GM19099 (cell line): ENCODE measurements around the gene BIRC5.

Experiments
- POLR2A ChIP-seq: IDR thresholded peaks from 3 replicates; pipeline ENCODE4 v1.6.1; 2011; ENCODE audit warnings: low read depth; ENCODE audit not compliant: insufficient read length; ENCODE audit errors: extremely low read depth

Gene BIRC5

DNA sequence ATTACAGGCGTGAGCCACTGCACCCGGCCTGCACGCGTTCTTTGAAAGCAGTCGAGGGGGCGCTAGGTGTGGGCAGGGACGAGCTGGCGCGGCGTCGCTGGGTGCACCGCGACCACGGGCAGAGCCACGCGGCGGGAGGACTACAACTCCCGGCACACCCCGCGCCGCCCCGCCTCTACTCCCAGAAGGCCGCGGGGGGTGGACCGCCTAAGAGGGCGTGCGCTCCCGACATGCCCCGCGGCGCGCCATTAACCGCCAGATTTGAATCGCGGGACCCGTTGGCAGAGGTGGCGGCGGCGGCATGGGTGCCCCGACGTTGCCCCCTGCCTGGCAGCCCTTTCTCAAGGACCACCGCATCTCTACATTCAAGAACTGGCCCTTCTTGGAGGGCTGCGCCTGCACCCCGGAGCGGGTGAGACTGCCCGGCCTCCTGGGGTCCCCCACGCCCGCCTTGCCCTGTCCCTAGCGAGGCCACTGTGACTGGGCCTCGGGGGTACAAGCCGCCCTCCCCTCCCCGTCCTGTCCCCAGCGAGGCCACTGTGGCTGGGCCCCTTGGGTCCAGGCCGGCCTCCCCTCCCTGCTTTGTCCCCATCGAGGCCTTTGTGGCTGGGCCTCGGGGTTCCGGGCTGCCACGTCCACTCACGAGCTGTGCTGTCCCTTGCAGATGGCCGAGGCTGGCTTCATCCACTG is at the start of gene BIRC5:
Gene BIRC5 (plus strand): TSS at position 238 of the 690 bp plus-strand sequence. CDS start 64 bp downstream, at position 302.
- peak; percentile 64 for TF ChIP-seq POLR2A

DNA sequence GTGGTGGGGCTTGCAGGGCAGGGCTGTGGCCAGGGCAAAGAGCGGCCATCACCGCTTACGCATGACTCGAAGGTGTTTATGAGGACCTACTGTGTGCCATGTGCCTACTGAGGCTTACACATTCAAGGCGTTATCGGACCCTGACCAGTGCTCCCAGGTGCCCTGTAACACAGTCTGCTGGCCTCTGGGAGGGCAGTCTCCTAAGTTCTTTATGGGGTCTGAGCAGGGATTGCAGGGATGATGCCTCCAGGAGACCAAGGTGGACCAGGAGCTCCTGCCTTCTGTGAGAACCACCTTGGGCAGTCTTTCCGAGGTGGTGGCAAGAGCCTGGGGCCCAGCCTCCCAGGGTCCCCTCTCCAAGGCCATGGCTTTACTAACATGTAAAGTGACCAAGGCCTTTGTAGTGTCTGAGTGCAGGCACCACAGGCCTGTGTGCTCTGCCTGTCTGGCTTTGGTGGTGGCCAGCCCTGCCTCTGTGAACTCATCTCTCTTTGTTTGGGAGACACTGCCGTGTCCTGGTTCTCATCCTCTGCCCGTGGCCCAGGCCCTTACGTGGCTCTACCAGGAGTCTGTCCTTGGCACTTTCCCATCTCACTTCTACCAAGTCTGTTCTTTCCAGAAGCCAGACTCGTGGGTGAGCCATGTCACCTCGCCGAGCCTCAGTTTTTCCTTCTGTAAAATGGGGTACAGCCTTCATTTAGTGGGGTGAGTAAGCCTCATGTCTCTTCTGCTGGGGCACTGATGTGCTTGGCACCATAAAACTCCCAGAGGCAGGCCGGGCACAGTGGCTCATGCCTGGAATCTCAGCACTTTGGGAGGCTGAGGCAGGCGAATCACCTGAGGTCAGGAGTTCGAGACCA is 49.1 kb upstream of the BIRC5 start:
- TF ChIP-seq POLR2A = no peak

DNA sequence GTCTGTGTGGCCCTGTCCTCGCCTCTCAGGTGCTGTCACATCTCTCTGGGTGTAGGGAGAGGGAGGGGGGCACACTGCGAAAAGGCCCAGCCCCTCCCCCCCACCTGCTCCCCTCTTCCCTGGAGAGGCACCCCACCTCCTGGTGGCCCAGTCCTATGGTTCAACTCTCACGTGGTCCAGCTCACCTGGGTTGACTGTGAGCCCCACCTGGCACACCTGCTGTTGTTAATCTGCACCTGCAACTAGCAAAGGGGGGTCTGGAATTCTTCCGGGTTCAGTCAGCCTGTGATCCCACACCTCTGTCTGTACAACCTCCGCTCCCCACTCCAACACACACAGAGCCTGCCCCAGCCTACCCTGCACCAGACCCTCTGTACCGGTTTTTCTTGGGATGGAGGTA is 47.6 kb upstream of the BIRC5 start:
- TF ChIP-seq POLR2A = no peak

DNA sequence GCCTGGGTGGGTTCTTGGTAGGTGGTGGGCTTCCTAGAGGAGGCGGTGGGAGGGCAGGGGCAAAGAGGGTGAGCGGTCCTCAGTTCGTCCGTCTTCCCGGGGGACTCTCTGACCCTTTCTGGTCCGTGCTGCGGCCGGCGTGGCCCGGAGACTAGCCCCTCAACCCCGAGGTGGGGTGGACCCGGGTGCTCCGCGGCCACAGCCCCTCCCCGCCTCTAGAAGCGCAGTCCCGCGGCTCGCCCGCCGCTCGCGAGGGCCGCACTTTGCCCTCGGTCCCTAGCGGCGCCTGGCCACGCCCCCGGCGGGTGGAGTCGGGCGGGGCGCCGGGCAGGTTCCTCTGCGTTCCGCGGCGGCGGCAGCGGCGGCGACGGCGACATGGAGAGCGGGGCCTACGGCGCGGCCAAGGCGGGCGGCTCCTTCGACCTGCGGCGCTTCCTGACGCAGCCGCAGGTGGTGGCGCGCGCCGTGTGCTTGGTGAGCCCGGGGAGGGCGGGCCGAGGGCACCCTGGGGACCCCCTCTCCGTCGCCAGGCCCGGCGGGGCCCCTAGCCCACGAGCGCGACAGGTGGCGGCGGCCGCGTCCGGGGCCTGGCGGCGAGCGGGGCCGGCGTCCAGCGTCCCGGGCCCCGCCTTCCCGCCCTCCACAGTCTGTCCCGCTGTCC is 45.7 kb upstream of the BIRC5 start, which contains the start of gene SYNGR2:
Gene SYNGR2 (plus strand): TSS at position 340 of the 661 bp plus-strand sequence. CDS start 36 bp downstream, at position 376.
- TF ChIP-seq POLR2A = peak; percentile 88

DNA sequence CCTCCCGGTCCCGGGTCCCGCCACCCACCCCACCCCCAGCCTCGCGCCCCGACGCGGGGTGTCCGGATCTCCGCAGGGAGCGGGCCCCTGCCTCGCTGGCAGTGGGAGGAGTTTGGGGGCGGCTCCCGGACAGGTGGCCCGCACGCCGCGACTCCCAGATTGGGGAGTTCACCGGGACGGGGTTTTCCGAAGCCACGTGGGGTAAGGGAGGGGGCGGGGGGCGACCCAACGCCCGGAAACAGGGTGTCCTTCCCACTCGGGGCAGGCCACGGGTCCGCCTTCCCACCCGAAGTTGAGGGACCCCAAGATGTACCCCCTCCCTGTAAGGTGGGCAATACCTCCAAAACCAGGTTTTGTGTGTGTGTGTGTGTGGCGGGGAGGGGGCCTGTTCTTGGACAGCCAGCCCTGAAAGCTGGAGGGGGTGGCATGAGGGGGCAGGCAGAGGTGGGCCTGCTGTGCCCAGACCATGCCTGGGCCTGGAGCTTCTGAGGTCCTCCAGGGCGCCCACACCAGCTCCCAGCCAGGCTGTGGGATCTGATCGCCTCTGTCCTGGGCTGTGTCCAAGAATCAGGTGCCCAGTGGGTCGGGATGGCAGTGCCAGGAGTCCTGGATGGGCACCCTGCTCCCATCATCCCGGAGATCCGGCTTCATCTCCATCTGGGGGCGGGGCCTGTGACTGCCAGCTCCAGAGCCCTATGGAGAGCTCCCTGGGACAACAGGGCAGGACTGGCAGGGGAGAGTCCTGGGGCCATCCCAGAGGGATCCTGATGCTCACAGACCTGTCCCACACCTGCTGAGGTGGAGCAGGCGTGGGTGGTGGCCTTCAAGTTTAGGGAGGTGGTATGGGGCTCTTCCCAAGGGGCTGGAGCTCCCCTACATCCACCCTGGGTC is 44.9 kb upstream of the BIRC5 start:
- no peak for TF ChIP-seq POLR2A

DNA sequence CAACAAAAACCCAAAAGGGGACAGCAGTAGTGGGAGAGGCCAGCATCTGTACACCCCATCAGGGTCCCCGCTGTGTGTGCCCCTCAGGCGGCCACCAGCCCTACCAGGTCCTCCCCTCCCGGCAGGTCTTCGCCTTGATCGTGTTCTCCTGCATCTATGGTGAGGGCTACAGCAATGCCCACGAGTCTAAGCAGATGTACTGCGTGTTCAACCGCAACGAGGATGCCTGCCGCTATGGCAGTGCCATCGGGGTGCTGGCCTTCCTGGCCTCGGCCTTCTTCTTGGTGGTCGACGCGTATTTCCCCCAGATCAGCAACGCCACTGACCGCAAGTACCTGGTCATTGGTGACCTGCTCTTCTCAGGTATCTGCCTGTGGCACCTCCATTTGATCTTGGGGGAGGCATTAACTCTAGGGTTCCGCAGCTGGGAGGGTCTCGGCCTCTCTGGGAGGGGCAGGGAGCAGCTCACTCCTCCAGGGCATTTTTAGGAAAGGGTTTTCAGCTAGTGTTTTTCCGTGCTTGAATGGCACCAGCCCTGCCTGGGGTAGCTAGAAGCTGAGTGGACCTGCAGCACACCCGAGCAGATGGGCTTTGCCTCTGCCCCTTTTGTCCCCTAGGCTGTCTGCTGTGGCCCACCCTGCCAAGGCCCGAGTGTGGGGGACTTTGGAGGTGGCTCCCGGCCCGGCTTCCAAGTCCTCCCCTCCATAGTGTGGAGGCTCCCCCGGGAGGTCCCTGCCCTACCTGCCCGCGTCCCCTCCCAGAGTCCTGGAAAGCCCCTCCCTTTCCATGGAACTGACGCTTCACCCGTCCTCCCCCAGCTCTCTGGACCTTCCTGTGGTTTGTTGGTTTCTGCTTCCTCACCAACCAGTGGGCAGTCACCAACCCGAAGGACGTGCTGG is 43.1 kb upstream of the BIRC5 start:
- TF ChIP-seq POLR2A = peak; percentile 6

DNA sequence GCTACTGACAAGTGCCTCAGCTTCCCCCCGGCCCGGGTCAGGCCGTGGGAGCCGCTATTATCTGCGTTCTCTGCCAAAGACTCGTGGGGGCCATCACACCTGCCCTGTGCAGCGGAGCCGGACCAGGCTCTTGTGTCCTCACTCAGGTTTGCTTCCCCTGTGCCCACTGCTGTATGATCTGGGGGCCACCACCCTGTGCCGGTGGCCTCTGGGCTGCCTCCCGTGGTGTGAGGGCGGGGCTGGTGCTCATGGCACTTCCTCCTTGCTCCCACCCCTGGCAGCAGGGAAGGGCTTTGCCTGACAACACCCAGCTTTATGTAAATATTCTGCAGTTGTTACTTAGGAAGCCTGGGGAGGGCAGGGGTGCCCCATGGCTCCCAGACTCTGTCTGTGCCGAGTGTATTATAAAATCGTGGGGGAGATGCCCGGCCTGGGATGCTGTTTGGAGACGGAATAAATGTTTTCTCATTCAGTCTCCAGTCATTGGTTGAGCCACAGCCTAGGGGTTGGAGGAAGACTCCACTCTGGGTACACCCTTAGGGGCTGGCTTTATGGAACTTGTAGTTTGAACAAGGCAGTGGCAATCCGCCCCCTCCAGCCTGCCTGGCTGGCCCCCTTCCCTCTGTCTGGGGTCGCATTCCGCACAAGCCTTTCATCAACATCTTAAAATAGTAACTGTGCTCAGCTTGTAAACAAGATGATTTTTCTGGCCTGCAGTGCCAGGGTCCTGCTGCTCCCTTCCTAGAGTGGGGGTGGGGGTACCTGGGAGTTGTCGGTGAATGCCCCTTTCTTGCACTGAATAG is 41.6 kb upstream of the BIRC5 start:
- TF ChIP-seq POLR2A = peak; percentile 31

DNA sequence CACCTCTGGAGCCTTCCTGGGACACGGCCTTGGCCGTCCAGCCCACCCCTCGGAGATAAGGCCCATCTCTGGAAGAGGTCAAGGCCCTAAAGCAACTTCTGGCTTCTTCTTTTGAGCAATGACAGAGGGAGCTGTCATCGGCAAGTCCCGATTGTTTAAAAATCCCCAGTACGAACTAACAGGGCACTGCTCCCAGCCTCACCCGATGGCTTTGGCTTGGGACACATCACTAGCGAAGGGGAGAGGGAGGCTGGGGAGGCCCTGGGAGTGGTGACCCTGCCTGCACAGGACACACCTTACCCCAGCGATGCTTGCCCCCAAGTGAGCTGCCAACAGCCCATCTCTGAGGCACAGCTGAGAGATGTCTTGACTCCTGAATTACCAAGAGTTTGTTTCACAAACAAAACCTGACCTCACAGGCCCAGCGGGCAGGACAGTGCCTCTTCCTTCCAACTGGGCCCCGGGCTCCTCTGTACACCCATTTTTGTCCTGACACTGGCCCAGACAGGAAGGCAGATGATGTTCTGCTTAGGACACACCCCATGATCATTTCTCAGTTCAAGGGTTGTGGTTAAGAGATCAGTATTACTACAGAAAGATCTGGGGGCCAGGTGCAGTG is 40.8 kb upstream of the BIRC5 start:
- TF ChIP-seq POLR2A = peak; percentile 52

DNA sequence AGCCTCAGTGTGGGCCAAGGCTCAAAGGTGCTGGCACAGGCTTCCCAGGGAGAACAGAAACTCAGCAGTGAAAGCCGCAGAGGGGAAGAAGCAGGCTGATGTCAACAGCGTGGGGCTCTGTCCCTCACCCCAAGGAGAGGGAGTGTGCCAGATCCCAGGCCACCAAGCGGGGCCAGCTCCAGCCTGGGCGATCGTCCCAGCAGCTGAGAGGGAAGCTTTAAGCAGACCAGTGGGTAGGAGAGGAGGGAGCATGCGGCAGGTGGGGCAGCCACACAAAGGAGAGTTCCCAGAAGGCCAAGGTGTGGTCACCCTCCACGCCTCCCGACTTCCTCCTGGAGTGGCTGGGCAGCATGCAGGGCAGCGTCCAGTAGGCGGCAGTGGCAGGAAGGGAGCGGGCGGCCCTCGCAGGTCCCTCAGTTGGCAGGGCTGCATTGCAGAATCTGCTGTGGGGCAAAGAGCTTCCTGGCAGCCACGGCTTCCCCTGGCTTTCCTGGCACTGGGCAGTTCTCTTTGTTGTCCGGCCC is 39.6 kb upstream of the BIRC5 start:
- TF ChIP-seq POLR2A = peak; percentile 37

DNA sequence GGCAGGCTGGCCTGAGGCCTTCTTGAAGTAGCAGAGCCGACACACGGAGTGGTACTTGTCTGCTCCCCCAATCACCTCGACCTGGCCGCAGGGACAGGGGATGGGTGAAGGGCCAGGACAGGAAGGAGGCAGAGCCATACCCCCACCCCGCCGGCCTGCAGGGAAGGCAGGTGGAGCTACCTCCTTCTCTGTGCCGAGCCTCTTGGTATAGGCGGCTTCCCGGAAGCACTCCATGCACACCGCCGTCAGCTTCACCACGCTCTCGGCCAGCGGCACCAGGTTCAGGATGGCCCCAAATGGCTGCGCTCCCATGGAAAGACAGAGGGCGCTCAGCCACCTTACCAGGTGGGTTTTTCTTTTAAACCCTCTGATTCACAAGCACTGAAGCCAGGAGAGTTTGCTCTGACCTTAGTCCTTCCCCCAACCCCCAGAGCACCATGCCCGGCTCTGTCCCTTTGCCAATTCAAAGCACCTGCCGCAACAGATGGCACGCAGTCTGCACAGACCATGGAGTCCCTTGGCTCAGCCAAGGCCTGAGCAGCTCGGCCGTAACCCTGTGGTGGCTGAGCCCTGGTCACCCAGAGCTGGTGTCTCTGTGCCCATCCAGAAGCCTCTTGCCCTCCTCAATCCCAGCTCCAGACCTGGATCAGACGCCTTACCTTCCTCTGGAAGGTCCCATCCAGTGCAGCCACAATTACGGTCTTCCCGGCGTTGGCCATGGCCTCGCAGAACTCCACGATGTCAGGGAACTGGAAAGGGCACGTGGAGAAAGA is 39.0 kb upstream of the BIRC5 start:
- TF ChIP-seq POLR2A = no peak

DNA sequence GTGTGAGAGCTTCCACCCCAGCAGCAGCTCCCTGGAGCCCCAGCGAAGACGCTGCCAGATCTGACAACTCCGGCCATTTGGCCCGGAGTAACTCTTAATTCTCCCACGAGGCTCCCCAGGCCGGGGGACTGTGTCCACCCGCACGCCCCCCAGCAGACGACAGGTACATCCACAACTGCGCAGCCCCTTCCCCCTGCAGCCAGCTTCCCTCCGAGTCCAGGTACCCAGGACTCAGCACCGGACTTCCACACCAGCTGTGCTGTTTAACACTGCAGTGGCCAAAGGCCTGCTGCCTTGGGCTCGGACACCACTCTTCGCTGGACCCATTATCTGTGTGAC is 38.4 kb upstream of the BIRC5 start:
- no peak for TF ChIP-seq POLR2A
